Measurements from ENCODE around the gene COL5A1.

COL5A1 gene

DNA sequence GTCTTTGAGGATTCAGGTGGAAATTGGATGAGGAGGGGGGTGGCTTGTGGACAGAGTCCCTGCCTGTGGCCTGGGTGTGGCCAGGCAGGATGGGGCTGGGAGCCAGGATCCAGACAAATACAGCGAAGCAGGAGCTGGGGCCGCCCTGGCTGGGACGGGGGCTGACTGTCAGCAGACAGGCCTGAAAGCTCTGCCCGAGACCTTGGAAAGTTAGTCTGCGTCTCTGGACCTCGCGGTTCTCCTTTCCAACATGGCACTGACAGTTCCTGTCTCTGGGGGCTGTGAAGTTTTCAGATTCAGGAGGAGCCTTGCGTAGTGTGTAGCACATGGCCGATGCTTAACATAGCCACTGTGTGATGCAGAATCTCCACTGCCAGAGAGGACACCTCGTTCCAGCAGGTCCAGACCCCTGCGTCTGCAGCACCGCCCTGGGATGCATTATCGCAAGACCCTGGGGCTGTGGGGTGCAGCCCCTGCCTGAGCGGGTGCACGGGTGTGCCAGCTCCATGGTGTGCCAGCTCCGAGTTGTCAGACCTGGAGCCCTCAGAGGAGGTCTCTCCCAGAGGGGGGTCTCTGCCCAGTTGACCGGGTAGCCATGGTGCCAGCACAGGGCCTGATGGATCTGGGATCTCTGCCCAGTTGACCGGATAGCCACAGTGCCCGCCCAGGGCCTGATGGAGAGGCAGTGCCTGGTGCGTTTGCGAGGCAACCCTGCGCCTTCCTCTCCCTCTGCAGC lies 89.3 kb downstream of the COL5A1 start:
- no peaks in the 10 kb centered on the region for H3K36me3 ChIP-seq (replicated peaks; ENCODE audit: low read depth, low read length)
- TF ChIP-seq, protein P1, sequence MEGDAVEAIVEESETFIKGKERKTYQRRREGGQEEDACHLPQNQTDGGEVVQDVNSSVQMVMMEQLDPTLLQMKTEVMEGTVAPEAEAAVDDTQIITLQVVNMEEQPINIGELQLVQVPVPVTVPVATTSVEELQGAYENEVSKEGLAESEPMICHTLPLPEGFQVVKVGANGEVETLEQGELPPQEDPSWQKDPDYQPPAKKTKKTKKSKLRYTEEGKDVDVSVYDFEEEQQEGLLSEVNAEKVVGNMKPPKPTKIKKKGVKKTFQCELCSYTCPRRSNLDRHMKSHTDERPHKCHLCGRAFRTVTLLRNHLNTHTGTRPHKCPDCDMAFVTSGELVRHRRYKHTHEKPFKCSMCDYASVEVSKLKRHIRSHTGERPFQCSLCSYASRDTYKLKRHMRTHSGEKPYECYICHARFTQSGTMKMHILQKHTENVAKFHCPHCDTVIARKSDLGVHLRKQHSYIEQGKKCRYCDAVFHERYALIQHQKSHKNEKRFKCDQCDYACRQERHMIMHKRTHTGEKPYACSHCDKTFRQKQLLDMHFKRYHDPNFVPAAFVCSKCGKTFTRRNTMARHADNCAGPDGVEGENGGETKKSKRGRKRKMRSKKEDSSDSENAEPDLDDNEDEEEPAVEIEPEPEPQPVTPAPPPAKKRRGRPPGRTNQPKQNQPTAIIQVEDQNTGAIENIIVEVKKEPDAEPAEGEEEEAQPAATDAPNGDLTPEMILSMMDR (IDR thresholded peaks at IDR 0.05; ENCODE audit: low read depth, low read length), result no peak
- TF ChIP-seq EZH2phosphoT487 (IDR thresholded peaks at IDR 0.05; ENCODE audit: low read depth), result no peak
- H3K4me1 ChIP-seq (ENCODE audit: low read length), result peaks cover 2% of the 10 kb centered on the region
- no peaks in the 10 kb centered on the region for H4K20me1 ChIP-seq (ENCODE audit: insufficient read depth, low read length)
- no peaks in the 10 kb centered on the region for H3K79me2 ChIP-seq (ENCODE audit: low read length)
- H2AFZ ChIP-seq (ENCODE audit: low read depth, low read length), result no peak overlapping the region
- no peak overlapping the region for H3K9ac ChIP-seq (ENCODE audit: low read length)
- H3K9me3 ChIP-seq (ENCODE audit: insufficient read depth, low read length), result no peaks in the 10 kb centered on the region
- H3K4me2 ChIP-seq (ENCODE audit: low read length), result no peak overlapping the region
- no peaks in the 10 kb centered on the region for H3K27me3 ChIP-seq (ENCODE audit: low read depth, low read length)
- no peak overlapping the region for H3K27ac ChIP-seq (ENCODE audit: low read length)
- H3K4me3 ChIP-seq (ENCODE audit: low read length), result no peak overlapping the region

DNA sequence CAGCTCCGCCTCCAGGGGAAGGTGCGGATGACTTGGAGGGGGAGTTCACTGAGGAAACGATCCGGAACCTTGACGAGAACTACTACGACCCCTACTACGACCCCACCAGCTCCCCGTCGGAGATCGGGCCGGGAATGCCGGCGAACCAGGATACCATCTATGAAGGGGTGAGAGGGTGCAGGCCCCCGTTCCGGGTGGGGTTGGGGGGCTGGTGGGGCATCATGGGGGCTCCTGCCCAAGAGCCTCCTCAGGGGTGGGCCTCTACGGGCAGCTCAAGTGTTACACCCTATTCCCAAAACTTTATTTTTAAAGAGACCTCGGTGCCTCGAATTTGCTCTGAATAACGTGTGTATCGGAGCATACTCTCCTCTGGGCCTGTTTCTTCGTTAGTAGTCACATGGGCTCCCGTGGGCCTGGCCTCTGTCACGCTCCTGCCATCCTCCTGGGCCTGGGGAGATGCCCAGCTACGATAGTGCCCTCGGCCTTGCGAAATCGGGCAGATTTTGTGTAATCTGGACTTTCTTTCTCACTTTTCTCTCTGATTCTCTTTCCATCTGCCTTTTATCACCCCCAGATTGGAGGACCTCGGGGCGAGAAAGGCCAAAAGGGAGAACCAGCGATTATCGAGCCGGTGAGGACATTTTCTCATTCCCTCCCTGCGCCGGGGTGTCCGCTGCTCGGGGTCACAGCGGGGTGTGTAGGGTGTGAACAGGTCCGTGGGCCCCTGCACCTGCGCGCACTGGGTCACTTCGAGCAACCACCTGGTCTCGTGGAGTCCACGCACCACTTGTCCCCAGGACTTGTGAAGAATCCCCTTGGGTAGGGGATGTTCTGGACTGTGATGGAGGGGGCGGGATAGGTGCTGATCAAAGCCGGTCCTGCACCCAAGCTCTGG lies 90.1 kb downstream of the COL5A1 start:
- Histone ChIP-seq H2AFZ (ENCODE audit: low read depth, low read length) (no peak overlapping the region), H3K27me3 (ENCODE audit: low read depth, low read length) (no peaks in the 10 kb centered on the region), H4K20me1 (ENCODE audit: insufficient read depth, low read length) (no peaks in the 10 kb centered on the region)

DNA sequence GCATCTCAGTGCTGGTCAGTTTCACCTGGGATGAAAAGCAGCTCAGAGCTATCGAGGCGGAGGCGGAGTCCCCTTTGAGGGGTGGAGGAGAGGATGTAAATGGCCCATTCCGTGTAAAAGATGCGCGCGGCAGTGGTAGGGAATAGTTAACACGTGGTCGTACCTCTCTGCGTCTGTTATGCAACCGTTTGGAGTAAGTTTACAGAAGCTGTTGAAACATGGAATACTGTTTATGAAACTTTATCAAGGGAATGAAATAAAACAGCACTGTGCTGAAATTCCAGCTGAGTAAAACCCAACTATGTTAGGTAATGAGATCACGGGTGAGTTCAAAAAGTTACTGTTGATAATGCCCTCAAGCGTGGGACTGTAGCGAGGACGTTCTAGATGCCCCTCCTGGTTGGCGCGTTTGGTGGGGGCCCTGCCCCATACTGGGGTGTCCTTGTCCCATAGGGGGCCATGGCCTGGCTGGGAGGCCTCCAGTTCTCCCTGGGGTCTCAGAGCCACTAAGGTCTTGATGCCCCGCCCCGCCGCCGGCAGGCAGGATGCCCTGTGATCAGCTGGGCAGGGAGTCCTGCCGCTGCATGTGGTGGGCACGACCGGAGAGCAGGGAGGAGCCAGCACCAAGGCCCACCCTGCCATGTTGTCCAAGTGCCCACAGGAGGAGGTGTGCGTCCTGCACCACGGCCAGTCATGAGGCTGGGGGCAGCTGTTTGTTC lies 90.9 kb downstream of the COL5A1 start:
- Histone ChIP-seq H2AFZ (ENCODE audit: low read depth, low read length) (no peak overlapping the region), H3K9ac (ENCODE audit: low read length) (no peak overlapping the region), H3K79me2 (ENCODE audit: low read length) (no peaks in the 10 kb centered on the region), H3K4me2 (ENCODE audit: low read length) (no peak overlapping the region), H3K27me3 (ENCODE audit: low read depth, low read length) (no peaks in the 10 kb centered on the region), H4K20me1 (ENCODE audit: insufficient read depth, low read length) (no peaks in the 10 kb centered on the region), H3K4me3 (ENCODE audit: low read length) (no peak overlapping the region), H3K4me1 (ENCODE audit: low read length) (no peaks in the 10 kb centered on the region), H3K9me3 (ENCODE audit: insufficient read depth, low read length) (no peaks in the 10 kb centered on the region), H3K36me3 (replicated peaks; ENCODE audit: low read depth, low read length) (no peaks in the 10 kb centered on the region), H3K27ac (ENCODE audit: low read length) (no peak overlapping the region)
- no peak for TF ChIP-seq EZH2phosphoT487 (IDR thresholded peaks at IDR 0.05; ENCODE audit: low read depth)
- TF ChIP-seq, protein P1 (IDR thresholded peaks at IDR 0.05; ENCODE audit: low read depth, low read length), result no peak

More for the DNA sequence above, 90.1 kb downstream of the COL5A1 start:
- Histone ChIP-seq H3K4me1 (ENCODE audit: low read length) (no peaks in the 10 kb centered on the region), H3K36me3 (replicated peaks; ENCODE audit: low read depth, low read length) (no peaks in the 10 kb centered on the region), H3K79me2 (ENCODE audit: low read length) (no peaks in the 10 kb centered on the region), H3K9me3 (ENCODE audit: insufficient read depth, low read length) (no peaks in the 10 kb centered on the region), H3K4me2 (ENCODE audit: low read length) (no peak overlapping the region), H3K9ac (ENCODE audit: low read length) (no peak overlapping the region), H3K4me3 (ENCODE audit: low read length) (no peak overlapping the region), H3K27ac (ENCODE audit: low read length) (no peak overlapping the region)
- no peak for TF ChIP-seq EZH2phosphoT487 (IDR thresholded peaks at IDR 0.05; ENCODE audit: low read depth)
- TF ChIP-seq, protein P1 (IDR thresholded peaks at IDR 0.05; ENCODE audit: low read depth, low read length), result no peak
